Common myeloid progenitor, CD34-positive (primary cell): ENCODE measurements around the gene RAB11FIP2. TPM values are rescaled to one million over a fixed set of nuclear protein-coding genes. Genes with fewer than 3 reads are reported as not detected.
A peak's percentile ranks its signal among the peaks of the same experiment; 100 is the strongest.
"Not testable (repeated sequence)": the region's sequence is repeated elsewhere in the genome, so short reads cannot be mapped to it uniquely, and the experiment has no call there.

ENCODE experiments used
- CTCF ChIA-PET: fragments of 350-600 bp; sonication (Branson Sonifier 250); formaldehyde crosslinking; loops from one replicate; lab custom pipeline; 2021; ENCODE audit warnings: antibody characterized with exemption; lab: Charles Lee
- POLR2A ChIA-PET: fragments of 350-600 bp; sonication (Branson Sonifier 250); formaldehyde crosslinking; loops from one replicate; lab custom pipeline; 2021; ENCODE audit warnings: antibody characterized with exemption; lab: Charles Lee
- DNase-seq, 3 donors: peaks; one replicate each; pipeline versions ENCODE4 v3.0.0 to v3.0.0-alpha.2; 2013
- H3K27ac ChIP-seq, 2 experiments: 1 replicate in 1 of 2; 2 replicates in 1 of 2; pipeline ENCODE4 v1.7.0; 2013; ENCODE audit warnings: inconsistent platforms in 2 of 2, low read length in 2 of 2, mild to moderate bottlenecking in 2 of 2, low read depth in 1 of 2, moderate library complexity in 1 of 2; ENCODE audit not compliant: severe bottlenecking in 2 of 2, insufficient read depth in 1 of 2, poor library complexity in 1 of 2
- H3K27me3 ChIP-seq, 5 experiments: replicated peaks in 2 of 5; 1 replicate in 3 of 5; 2 replicates in 2 of 5; pipeline versions ENCODE4 v1.6.1 to v1.7.0; 2013; ENCODE audit warnings: low read length in 4 of 5, mild to moderate bottlenecking in 2 of 5, moderate library complexity in 2 of 5, inconsistent platforms in 1 of 5; ENCODE audit not compliant: insufficient read depth in 5 of 5, control insufficient read depth in 4 of 5
- H3K36me3 ChIP-seq, 4 experiments: 1 replicate in 2 of 4; 2 replicates in 2 of 4; pipeline versions ENCODE4 v1.6.1 to v1.7.0; 2013; ENCODE audit warnings: low read length in 3 of 4, control low read depth in 1 of 4, mild to moderate bottlenecking in 1 of 4; ENCODE audit not compliant: control insufficient read depth in 4 of 4, insufficient read depth in 4 of 4
- H3K4me1 ChIP-seq, 4 experiments: 1 replicate in 3 of 4; 2 replicates in 1 of 4; pipeline versions ENCODE4 v1.6.1 to v1.7.1; 2013; ENCODE audit warnings: low read length in 3 of 4, mild to moderate bottlenecking in 3 of 4, control low read depth in 1 of 4, inconsistent platforms in 1 of 4, moderate library complexity in 1 of 4; ENCODE audit not compliant: control insufficient read depth in 4 of 4, insufficient read depth in 4 of 4; ENCODE audit errors: control extremely low read depth in 1 of 4
- H3K4me3 ChIP-seq, 7 experiments: 1 replicate in 4 of 7; 2 replicates in 3 of 7; pipeline versions ENCODE4 v1.5.1 to v1.7.0; 2013; ENCODE audit warnings: mild to moderate bottlenecking in 7 of 7, low read length in 6 of 7, moderate library complexity in 6 of 7, inconsistent platforms in 2 of 7, low read depth in 2 of 7, control low read depth in 1 of 7; ENCODE audit not compliant: insufficient read depth in 4 of 7, control insufficient read depth in 1 of 7; ENCODE audit errors: extremely low read depth in 1 of 7
- H3K9me3 ChIP-seq, 5 experiments: 1 replicate in 4 of 5; 2 replicates in 1 of 5; pipeline versions ENCODE4 v1.6.1 to v1.7.1; 2013; ENCODE audit warnings: low read length in 4 of 5, mild to moderate bottlenecking in 2 of 5, inconsistent platforms in 1 of 5, low read depth in 1 of 5, moderate library complexity in 1 of 5; ENCODE audit not compliant: control insufficient read depth in 4 of 5, insufficient read depth in 2 of 5; ENCODE audit errors: control extremely low read depth in 1 of 5
- WGBS: methylation state at CpG from one replicate; pipeline ENCODE4 v1.1.5; 2013; ENCODE audit not compliant: insufficient coverage; 5-methylcytosine and 5-hydroxymethylcytosine counted together
- polyA plus RNA-seq: library from polyadenylated mRNA; unstranded; fragments of 120-200 nt; gene quantifications from one replicate; pipeline ENCODE4 v1.2.1, GENCODE V29; 2013

The RAB11FIP2 gene, protein sequence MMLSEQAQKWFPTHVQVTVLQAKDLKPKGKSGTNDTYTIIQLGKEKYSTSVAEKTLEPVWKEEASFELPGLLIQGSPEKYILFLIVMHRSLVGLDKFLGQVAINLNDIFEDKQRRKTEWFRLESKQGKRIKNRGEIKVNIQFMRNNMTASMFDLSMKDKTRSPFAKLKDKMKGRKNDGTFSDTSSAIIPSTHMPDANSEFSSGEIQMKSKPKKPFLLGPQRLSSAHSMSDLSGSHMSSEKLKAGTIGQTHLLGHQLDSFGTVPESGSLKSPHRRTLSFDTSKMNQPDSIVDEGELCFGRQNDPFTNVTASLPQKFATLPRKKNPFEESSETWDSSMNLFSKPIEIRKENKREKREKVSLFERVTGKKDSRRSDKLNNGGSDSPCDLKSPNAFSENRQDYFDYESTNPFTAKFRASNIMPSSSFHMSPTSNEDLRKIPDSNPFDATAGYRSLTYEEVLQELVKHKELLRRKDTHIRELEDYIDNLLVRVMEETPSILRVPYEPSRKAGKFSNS
- polyA plus RNA-seq = 17.3 TPM

DNA sequence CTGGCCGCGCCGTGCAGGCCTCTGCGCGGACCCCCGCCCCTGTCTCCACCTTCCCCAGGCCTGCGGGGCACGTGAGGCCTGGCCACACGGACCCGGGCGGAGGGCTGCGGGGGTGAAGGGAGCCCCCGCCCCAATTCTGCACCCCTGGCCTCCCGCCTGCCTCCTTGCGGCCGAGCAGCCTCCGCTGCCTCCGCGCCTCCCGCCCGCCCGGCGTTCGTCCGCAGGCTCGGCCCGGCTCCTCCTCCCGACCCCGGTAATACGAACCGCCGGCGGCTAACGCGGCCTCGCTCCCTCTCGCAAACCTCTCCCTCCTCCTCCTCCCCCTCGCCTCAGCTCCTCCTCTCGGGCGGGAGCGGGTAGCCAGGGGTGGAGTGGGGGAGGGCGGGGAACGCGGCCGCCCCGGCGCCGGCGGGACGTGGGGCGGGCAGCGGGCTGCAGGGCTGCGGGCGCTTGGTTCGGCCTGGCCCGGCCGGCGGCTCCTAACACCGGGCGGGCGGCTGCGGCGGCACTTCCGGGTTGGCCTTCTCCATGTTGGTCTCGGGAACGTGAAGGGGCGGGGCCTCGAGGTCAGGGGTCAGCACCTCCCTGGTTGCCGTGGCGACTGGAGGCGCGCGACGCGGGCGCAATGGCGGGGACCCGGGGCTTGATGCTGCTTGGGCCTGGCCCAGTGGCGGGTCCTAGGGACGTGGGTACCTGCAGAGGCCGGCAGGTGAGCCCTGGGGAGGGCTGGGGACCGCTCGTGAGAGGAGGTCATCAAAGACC is at the start of gene RAB11FIP2:
TSS of gene RAB11FIP2 (minus strand) at position 547 of the 762 bp plus-strand sequence. CDS start 778 bp downstream, outside the sequence.
- POLR2A ChIA-PET = no interaction called here

DNA sequence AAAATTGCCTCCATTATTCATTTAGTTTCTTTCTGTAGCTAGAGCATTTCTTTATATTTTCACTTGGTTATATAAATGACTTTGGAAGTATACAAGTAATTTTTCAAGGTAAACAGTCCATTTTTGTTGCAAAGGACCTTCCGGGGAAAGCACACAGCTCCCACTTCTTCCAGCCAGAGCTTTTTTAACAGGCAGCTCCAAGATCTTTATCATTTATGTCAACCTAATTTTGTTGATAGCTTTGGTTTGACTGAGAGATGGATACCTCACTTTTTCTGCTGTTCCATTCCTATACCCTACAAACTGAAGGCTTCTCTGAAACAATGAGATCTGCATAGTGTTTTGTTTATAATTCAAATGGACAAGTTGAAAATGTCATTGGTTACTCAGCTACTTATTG is 49.3 kb upstream of the RAB11FIP2 start:
- no peaks in the 10 kb centered on the region for H3K4me1 ChIP-seq
- no peak overlapping the region for H3K4me3 ChIP-seq
- H3K36me3 ChIP-seq = no peaks in the 10 kb centered on the region
- H3K27ac ChIP-seq = no peak overlapping the region
- DNase-seq = no peak
- no peaks in the 10 kb centered on the region for H3K9me3 ChIP-seq
- peaks cover 0 to 2% (median 0%) of the 10 kb centered on the region in 5 experiments for H3K27me3 ChIP-seq
- ChIA-PET CTCF (no interaction called here), POLR2A (no interaction called here)
- no CpG with 5 or more reads among the region's 1 CpG for WGBS

More for the DNA sequence above, at the start of gene RAB11FIP2:
- no peaks in the 10 kb centered on the region for H3K9me3 ChIP-seq
- H3K4me1 ChIP-seq = peaks cover 0 to 24% (median 13%) of the 10 kb centered on the region in 4 experiments
- CTCF ChIA-PET = no interaction called here
- no peaks in the 10 kb centered on the region for H3K36me3 ChIP-seq
- no peaks in the 10 kb centered on the region for H3K27me3 ChIP-seq
- peak within 1 kb of the TSS; percentile 64 to 85 for H3K27ac ChIP-seq
- H3K4me3 ChIP-seq = peak within 1 kb of the TSS; percentile 72 to 92 (median 86)
- DNase-seq = peak; percentile 91 to 95 (median 94)
- WGBS = 0% methylated on average over 50 of the region's 83 CpGs

DNA sequence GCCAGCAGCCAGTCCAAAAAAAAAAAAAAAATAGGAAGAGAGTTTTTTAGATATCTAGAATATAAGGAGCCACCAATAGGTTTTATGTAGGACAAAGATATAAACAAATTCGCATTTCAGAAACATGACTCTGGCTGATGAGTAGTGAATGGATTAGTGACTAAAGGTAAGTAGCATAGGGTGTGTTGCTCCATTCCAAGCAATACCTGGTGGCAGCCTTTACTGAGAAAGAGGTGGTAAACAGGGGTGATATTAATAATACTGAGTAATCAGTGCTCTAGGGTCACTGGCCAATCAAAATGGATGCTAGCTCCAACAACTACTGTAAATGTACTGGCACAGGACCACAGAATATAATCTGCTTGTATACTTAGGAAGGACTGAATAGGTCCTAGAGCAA is 45.5 kb upstream of the RAB11FIP2 start:
- POLR2A ChIA-PET = no interaction called here
- no peak overlapping the region for H3K4me3 ChIP-seq
- DNase-seq = no peak
- no peaks in the 10 kb centered on the region for H3K9me3 ChIP-seq
- CTCF ChIA-PET = no interaction called here
- H3K36me3 ChIP-seq = no peaks in the 10 kb centered on the region
- no peaks in the 10 kb centered on the region for H3K27me3 ChIP-seq
- H3K27ac ChIP-seq = no peak overlapping the region
- H3K4me1 ChIP-seq = no peaks in the 10 kb centered on the region
- 100% methylated on average over 1 of the region's 1 CpG for WGBS

DNA sequence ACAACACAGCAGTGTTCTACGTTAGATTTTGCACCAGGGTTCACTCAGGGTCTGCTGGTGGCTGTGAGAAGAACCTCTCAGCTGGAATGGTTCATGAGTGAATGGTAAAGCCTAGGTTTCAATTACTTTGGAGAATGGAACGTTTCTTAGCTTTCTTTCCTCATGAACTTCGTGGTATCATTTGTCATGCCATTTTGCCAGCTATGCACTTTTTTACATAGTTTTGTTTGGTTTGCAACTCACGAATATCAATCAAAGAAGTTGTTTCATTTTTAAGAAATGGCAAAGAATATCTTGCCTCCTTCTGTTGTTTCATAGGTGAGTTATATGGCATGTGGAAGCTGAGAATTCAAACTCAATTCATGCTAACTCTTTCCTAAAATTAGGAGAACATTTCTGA is 34.1 kb upstream of the RAB11FIP2 start:
- Histone ChIP-seq H3K9me3 (peaks cover 0 to 7% (median 5%) of the 10 kb centered on the region in 5 experiments), H3K27ac (no peak overlapping the region), H3K4me1 (no peaks in the 10 kb centered on the region), H3K27me3 (peaks cover 0 to 2% (median 0%) of the 10 kb centered on the region in 5 experiments), H3K36me3 (no peaks in the 10 kb centered on the region), H3K4me3 (no peak overlapping the region)
- ChIA-PET CTCF (no interaction called here), POLR2A (no interaction called here)
- 93% methylated on average over 3 of the region's 4 CpGs for WGBS
- DNase-seq = no peak

DNA sequence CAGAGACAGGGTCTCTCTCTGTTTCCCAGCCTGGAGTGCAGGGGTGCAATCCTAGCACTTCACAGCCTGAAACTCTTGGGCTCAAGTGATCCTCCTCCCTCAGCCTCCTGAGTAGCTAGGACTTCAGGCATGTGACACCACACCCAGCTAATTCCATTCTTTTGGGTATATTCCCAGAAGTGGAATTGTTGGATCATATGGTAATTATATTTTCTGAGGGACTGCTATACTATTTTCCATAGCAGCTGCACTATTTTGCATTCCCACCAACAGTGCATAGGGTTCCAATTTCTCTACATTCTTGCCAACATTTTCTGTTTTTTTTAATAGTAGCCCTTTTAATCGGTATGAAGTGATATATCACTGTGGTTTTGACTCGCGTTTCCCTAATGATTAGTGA is 30.0 kb upstream of the RAB11FIP2 start:
- Histone ChIP-seq H3K4me3 (no peak overlapping the region), H3K36me3 (no peaks in the 10 kb centered on the region), H3K27ac (no peak overlapping the region), H3K27me3 (peaks cover 0 to 2% (median 0%) of the 10 kb centered on the region in 5 experiments), H3K4me1 (no peaks in the 10 kb centered on the region), H3K9me3 (peaks cover 0 to 3% (median 0%) of the 10 kb centered on the region in 5 experiments)
- 80% methylated on average over 1 of the region's 3 CpGs for WGBS
- POLR2A ChIA-PET = no interaction called here
- no peak for DNase-seq
- CTCF ChIA-PET = no interaction called here

DNA sequence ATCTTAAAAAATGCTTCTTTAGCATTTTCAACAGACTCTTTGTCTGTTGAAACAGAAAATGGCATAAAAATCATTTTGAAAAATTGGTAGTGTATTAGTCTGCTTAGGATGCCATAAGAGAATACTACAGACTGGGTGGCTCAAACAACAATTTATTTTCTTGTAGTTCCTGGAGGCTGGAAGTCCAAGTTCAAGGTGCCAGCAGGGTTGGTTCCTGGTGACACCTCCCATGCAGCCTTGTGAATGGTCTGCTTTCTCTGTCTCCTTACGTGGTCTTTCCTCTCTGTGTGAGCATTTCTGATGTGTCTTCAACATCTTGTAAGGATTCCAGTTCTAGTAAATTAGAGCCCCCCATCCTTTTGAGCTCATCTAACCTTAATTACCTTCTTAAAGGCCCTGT is 26.1 kb upstream of the RAB11FIP2 start:
- Histone ChIP-seq H3K27me3 (peaks cover 0 to 3% (median 2%) of the 10 kb centered on the region in 5 experiments), H3K4me1 (no peaks in the 10 kb centered on the region), H3K36me3 (no peaks in the 10 kb centered on the region), H3K27ac (no peak overlapping the region), H3K9me3 (peaks cover 0 to 3% (median 0%) of the 10 kb centered on the region in 5 experiments), H3K4me3 (no peak overlapping the region)
- no peak for DNase-seq
- WGBS = 80% methylated on average over 1 of the region's 1 CpG
- ChIA-PET POLR2A (no interaction called here), CTCF (no interaction called here)

DNA sequence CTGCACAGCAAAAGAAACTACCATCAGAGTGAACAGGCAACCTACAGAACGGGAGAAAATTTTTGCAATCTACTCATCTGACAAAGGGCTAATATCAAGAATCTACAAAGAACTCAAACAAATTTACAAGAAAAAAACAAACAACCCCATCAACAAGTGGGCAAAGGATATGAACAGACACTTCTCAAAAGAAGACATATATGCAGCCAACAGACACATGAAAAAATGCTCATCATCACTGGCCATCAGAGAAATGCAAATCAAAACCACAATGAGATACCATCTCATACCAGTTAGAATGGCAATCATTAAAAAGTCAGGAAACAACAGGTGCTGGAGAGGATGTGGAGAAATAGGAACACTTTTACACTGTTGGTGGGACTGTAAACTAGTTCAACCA is 20.6 kb upstream of the RAB11FIP2 start:
- CTCF ChIA-PET, POLR2A ChIA-PET, H3K27me3 ChIP-seq, H3K9me3 ChIP-seq, DNase-seq, H3K4me1 ChIP-seq, H3K27ac ChIP-seq, H3K4me3 ChIP-seq, H3K36me3 ChIP-seq: not testable (repeated sequence)
- no CpG with 5 or more reads among the region's 1 CpG for WGBS
